GM12878 (cell line): ENCODE data around the gene MPRIP. TPM values are rescaled to one million over a fixed set of nuclear protein-coding genes. Genes with fewer than 3 reads are reported as not detected.

ENCODE experiments used
- ATAC-seq: fragments of 200-7000 bp; cut with Tn5 transposase; 3 replicates; pipeline ENCODE4 v1.9.1; 2020; ENCODE audit warnings: mild to moderate bottlenecking, moderate library complexity
- BruUV-seq: library from RNA; stranded (reverse); fragments of 400-500 nt; replicated peaks from 2 replicates; lab custom pipeline; 2021; lab: Mats Ljungman, UMichigan
- CTCF ChIA-PET: fragments of 300-600 bp; sonication (Branson Sonifier 250); formaldehyde crosslinking; extraction: SDS; loops from one replicate; lab custom pipeline; 2021; ENCODE audit warnings: inconsistent platforms; lab: Yijun Ruan, JAX
- POLR2A ChIA-PET: fragments of 350-600 bp; formaldehyde crosslinking; extraction: SDS; loops from one replicate; lab custom pipeline; 2021; ENCODE audit warnings: inconsistent platforms; lab: Charles Lee
- RAD21 ChIA-PET: fragments of 300-600 bp; sonication (Branson Sonifier 250); formaldehyde crosslinking; loops from one replicate; lab custom pipeline; 2023; ENCODE audit warnings: antibody characterized with exemption; ENCODE audit not compliant: unreplicated experiment; lab: Charles Lee
- SMC1A ChIA-PET: fragments of 300-600 bp; sonication (Branson Sonifier 250); formaldehyde crosslinking; loops from one replicate; lab custom pipeline; 2023; ENCODE audit not compliant: unreplicated experiment, uncharacterized antibody; lab: Charles Lee
- DNase-seq: peaks from one replicate; pipeline ENCODE4 v3.0.0-alpha.2; 2011; ENCODE audit warnings: low read depth, low spot score
- FAIRE-seq: peaks from 3 replicates; lab custom pipeline; 2011; peaks lifted over from hg19 to GRCh38; lab: Jason Lieb, UNC
- H2AFZ ChIP-seq: 2 replicates; pipeline ENCODE4 v1.6.0; 2011; ENCODE audit warnings: low read depth, low read length, control low read depth; ENCODE audit not compliant: control insufficient read depth
- H3K27ac ChIP-seq: 2 replicates; pipeline ENCODE4 v1.5.1; 2011; ENCODE audit warnings: control low read depth; ENCODE audit not compliant: control insufficient read depth, insufficient read depth
- H3K27me3 ChIP-seq, 2 experiments: replicated peaks in 1 of 2; 2 replicates each; pipeline versions ENCODE4 v1.6.0 to v1.6.1; 2011; ENCODE audit warnings: low read length in 1 of 2; ENCODE audit not compliant: control insufficient read depth in 2 of 2, insufficient read depth in 2 of 2
- H3K36me3 ChIP-seq, 2 experiments: 2 replicates each; pipeline ENCODE4 v1.5.1; 2011; ENCODE audit warnings: low read length in 1 of 2; ENCODE audit not compliant: control insufficient read depth in 2 of 2, insufficient read depth in 2 of 2
- H3K4me1 ChIP-seq: 2 replicates; pipeline ENCODE4 v1.6.1; 2011; ENCODE audit warnings: mild to moderate bottlenecking, low read length, moderate library complexity, mixed read lengths; ENCODE audit not compliant: control insufficient read depth, insufficient read depth
- H3K4me2 ChIP-seq: 2 replicates; pipeline ENCODE4 v1.6.0; 2011; ENCODE audit warnings: control low read depth; ENCODE audit not compliant: control insufficient read depth, insufficient read depth
- H3K4me3 ChIP-seq: fragments of 200-600 bp; sonication (generic); 2 replicates; pipeline ENCODE4 v1.5.1; 2016
- H3K79me2 ChIP-seq: 2 replicates; pipeline ENCODE4 v1.6.0; 2011; ENCODE audit warnings: low read length; ENCODE audit not compliant: control insufficient read depth, insufficient read depth
- H3K9ac ChIP-seq: 2 replicates; pipeline ENCODE4 v1.8.0; 2011; ENCODE audit warnings: low read length, control low read depth, mixed read lengths; ENCODE audit not compliant: control insufficient read depth, insufficient read depth
- H3K9me3 ChIP-seq: replicated peaks from 3 replicates; pipeline ENCODE4 v1.5.1; 2011; ENCODE audit warnings: mild to moderate bottlenecking, low read length; ENCODE audit not compliant: control insufficient read depth, insufficient read depth
- H4K20me1 ChIP-seq: 2 replicates; pipeline ENCODE4 v1.6.0; 2011; ENCODE audit not compliant: control insufficient read depth, insufficient read depth
- E2F8 ChIP-seq: fragments of 450-650 bp; IDR thresholded peaks from 2 replicates; pipeline ENCODE4 v1.6.1; 2018; ENCODE audit warnings: mild to moderate bottlenecking, low read depth, moderate library complexity; ENCODE audit not compliant: partially characterized antibody
- EZH2 ChIP-seq: IDR thresholded peaks from 2 replicates; pipeline ENCODE4 v1.6.1; 2012; ENCODE audit warnings: low read depth, mild to moderate bottlenecking, control low read depth, inconsistent platforms, low read length, borderline replicate concordance; ENCODE audit not compliant: control insufficient read depth
- IKZF1 ChIP-seq: fragments of 450-650 bp; conservative IDR thresholded peaks from 2 replicates; pipeline ENCODE4 v1.6.1; 2017; ENCODE audit warnings: antibody characterized with exemption, mild to moderate bottlenecking
- KLF5 ChIP-seq: fragments of 450-650 bp; IDR thresholded peaks from 2 replicates; pipeline ENCODE4 v1.6.1; 2014; ENCODE audit warnings: mild to moderate bottlenecking; ENCODE audit not compliant: partially characterized antibody
- MXI1 ChIP-seq: fragments of 150-350 bp; IDR thresholded peaks from 2 replicates; pipeline ENCODE4 v1.6.1; 2011; ENCODE audit warnings: low read depth, mild to moderate bottlenecking, inconsistent platforms, low read length, improper control_type of control experiment
- NFIC ChIP-seq: IDR thresholded peaks from 2 replicates; pipeline ENCODE4 v1.6.1; 2012; ENCODE audit warnings: low read depth, mild to moderate bottlenecking, inconsistent platforms, low read length, moderate library complexity
- NR2F1 ChIP-seq: fragments of 450-650 bp; conservative IDR thresholded peaks from 2 replicates; pipeline ENCODE4 v1.6.1; 2017; ENCODE audit warnings: mild to moderate bottlenecking
- POLR2AphosphoS2 ChIP-seq: IDR thresholded peaks from 2 replicates; pipeline ENCODE4 v1.6.1; 2011; ENCODE audit warnings: low read depth, mild to moderate bottlenecking, low read length, improper control_type of control experiment, moderate library complexity
- POU2F2 ChIP-seq: IDR thresholded peaks from 3 replicates; pipeline ENCODE4 v1.6.1; 2011; ENCODE audit warnings: low read depth, mild to moderate bottlenecking, low read length, borderline replicate concordance
- SMARCA5 ChIP-seq: fragments of 450-650 bp; IDR thresholded peaks from 2 replicates; pipeline ENCODE4 v1.6.1; 2017; ENCODE audit warnings: mild to moderate bottlenecking
- ZBTB33 ChIP-seq: fragments of 450-650 bp; IDR thresholded peaks from 2 replicates; pipeline ENCODE4 v1.6.1; 2017; ENCODE audit warnings: mild to moderate bottlenecking
- WGBS: methylation state at CpG from one replicate; pipeline ENCODE4 v1.1.6; 2016; ENCODE audit warnings: low lambda C conversion rate; ENCODE audit not compliant: insufficient replicate concordance, insufficient coverage; ENCODE audit errors: missing lambda C conversion rate; 5-methylcytosine and 5-hydroxymethylcytosine counted together
- in situ Hi-C: fragments of 300-500 bp; cut with MboI; formaldehyde crosslinking; loops from 9 replicates; pipeline ENCODE4 v1.14.3; 2018; ENCODE audit warnings: mixed read lengths
- intact Hi-C: fragments of 100-400 bp; cut with micrococcal nuclease; formaldehyde crosslinking; loops from one replicate; pipeline ENCODE4 v1.14.2; 2022; ENCODE audit not compliant: unreplicated experiment
- polyA plus RNA-seq, 11 experiments: library from polyadenylated mRNA; depleted of rRNA in 4 of 11; unstranded in 6 of 11; stranded (reverse) in 5 of 11; fragments of >200 nt; fragmentation: Nextera tagmentation in 4 of 11; fragmentation: Illumina TruSeq in 1 of 11; extraction: Ambion mirVana in 4 of 11; extraction: Trizol in 1 of 11; gene quantifications; 1 replicate in 1 of 11; 2 replicates in 10 of 11; pipeline versions ENCODE4 v1.2.1 to v1.2.3, GENCODE V29; 2011 to 2016; ENCODE audit warnings: inconsistent platforms in 2 of 11, missing spikeins in 2 of 11, low read depth in 1 of 11
- total RNA-seq, 4 experiments: library from RNA; depleted of rRNA in 3 of 4; stranded (reverse); fragments of >200 nt in 3 of 4; fragmentation: Illumina TruSeq in 1 of 4; extraction: Trizol in 1 of 4; gene quantifications; 2 replicates each; pipeline versions ENCODE4 v1.2.1 to v1.2.3, GENCODE V29; 2013 to 2021
- TF ChIP-seq, protein P1 (sequence below): fragments of 450-650 bp; IDR thresholded peaks from 2 replicates; pipeline ENCODE4 v1.6.1; 2017; ENCODE audit warnings: mild to moderate bottlenecking, moderate library complexity
- TF ChIP-seq, protein P2 (sequence below): IDR thresholded peaks from 2 replicates; pipeline ENCODE4 v1.6.1; 2011; ENCODE audit warnings: mild to moderate bottlenecking, low read depth, low read length, moderate library complexity; ENCODE audit not compliant: insufficient replicate concordance

The MPRIP gene
- total and polyA plus RNA-seq, 10 of the 15 experiments (the other 5 are each of a cell fraction or from before 2014, with no cell fraction given) = 16.5 to 168 (median 71.7) TPM

- Histone ChIP-seq H3K4me1 (peaks cover 28% of the 10 kb centered on the region), H2AFZ (no peak overlapping the region), H3K4me3 (no peak overlapping the region), H3K9ac (no peak overlapping the region), H3K36me3 (peaks cover 0 to 2% of the 10 kb centered on the region in 2 experiments; a peak in 2 of 4 replicates), H3K4me2 (no peak overlapping the region), H3K27me3 (no peaks in the 10 kb centered on the region), H3K9me3 (no peaks in the 10 kb centered on the region; the same call in 2 of the 3 replicates), H4K20me1 (peaks cover 4% of the 10 kb centered on the region; the same call in 1 of the 2 replicates), H3K27ac (peak overlapping the region; percentile 27; the same call in 1 of the 2 replicates), H3K79me2 (peaks cover 28% of the 10 kb centered on the region)
- intact Hi-C loops = no loop called here
- SMC1A ChIA-PET = no interaction called here
- WGBS = 92% methylated on average over 3 of the region's 3 CpGs
- FAIRE-seq = no peak
- RAD21 ChIA-PET = interaction anchor here (1.2 kb wide), 1 partner anchor 13 kb away, joined by 3 read pairs; no protein-coding TSS in a partner anchor
- in situ Hi-C loops = no loop called here
- CTCF ChIA-PET = interaction anchor here (1.0 to 1.2 kb wide), 3 partner anchors 115 to 144 kb away, joined by 3 read pairs; no protein-coding TSS in a partner anchor
- POLR2A ChIA-PET = no interaction called here
- no peak for DNase-seq
- no peak for ATAC-seq
- BruUV-seq = no TSS peak
- TF ChIP-seq NR2F1 = no peak
- TF ChIP-seq POLR2AphosphoS2 = no peak
- TF ChIP-seq NFIC = no peak
- no peak for TF ChIP-seq E2F8
- no peak for TF ChIP-seq IKZF1
- TF ChIP-seq KLF5 = no peak
- TF ChIP-seq SMARCA5 = no peak
- TF ChIP-seq ZBTB33 = no peak
- TF ChIP-seq MXI1 = no peak
- TF ChIP-seq, protein P1, sequence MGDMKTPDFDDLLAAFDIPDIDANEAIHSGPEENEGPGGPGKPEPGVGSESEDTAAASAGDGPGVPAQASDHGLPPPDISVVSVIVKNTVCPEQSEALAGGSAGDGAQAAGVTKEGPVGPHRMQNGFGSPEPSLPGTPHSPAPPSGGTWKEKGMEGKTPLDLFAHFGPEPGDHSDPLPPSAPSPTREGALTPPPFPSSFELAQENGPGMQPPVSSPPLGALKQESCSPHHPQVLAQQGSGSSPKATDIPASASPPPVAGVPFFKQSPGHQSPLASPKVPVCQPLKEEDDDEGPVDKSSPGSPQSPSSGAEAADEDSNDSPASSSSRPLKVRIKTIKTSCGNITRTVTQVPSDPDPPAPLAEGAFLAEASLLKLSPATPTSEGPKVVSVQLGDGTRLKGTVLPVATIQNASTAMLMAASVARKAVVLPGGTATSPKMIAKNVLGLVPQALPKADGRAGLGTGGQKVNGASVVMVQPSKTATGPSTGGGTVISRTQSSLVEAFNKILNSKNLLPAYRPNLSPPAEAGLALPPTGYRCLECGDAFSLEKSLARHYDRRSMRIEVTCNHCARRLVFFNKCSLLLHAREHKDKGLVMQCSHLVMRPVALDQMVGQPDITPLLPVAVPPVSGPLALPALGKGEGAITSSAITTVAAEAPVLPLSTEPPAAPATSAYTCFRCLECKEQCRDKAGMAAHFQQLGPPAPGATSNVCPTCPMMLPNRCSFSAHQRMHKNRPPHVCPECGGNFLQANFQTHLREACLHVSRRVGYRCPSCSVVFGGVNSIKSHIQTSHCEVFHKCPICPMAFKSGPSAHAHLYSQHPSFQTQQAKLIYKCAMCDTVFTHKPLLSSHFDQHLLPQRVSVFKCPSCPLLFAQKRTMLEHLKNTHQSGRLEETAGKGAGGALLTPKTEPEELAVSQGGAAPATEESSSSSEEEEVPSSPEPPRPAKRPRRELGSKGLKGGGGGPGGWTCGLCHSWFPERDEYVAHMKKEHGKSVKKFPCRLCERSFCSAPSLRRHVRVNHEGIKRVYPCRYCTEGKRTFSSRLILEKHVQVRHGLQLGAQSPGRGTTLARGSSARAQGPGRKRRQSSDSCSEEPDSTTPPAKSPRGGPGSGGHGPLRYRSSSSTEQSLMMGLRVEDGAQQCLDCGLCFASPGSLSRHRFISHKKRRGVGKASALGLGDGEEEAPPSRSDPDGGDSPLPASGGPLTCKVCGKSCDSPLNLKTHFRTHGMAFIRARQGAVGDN = no peak
- no peak for TF ChIP-seq POU2F2
- TF ChIP-seq, protein P2, sequence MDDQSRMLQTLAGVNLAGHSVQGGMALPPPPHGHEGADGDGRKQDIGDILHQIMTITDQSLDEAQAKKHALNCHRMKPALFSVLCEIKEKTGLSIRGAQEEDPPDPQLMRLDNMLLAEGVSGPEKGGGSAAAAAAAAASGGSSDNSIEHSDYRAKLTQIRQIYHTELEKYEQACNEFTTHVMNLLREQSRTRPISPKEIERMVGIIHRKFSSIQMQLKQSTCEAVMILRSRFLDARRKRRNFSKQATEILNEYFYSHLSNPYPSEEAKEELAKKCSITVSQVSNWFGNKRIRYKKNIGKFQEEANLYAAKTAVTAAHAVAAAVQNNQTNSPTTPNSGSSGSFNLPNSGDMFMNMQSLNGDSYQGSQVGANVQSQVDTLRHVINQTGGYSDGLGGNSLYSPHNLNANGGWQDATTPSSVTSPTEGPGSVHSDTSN = no peak
- TF ChIP-seq EZH2 = no peak
Measured at GRCh38 chr17:17120701-17121100, 78.4 kb downstream of the MPRIP start.
